CD8-positive, alpha-beta memory T cell (primary cell): ENCODE data around the gene BMPR1B. TPM values are rescaled to one million over a fixed set of nuclear protein-coding genes. Genes with fewer than 3 reads are reported as not detected.
"Not testable (repeated sequence)": the region's sequence is repeated elsewhere in the genome, so short reads cannot be mapped to it uniquely, and the experiment has no call there.

ENCODE experiments used
- CTCF ChIA-PET: fragments of 350-600 bp; sonication (Branson Sonifier 250); formaldehyde crosslinking; loops from one replicate; lab custom pipeline; 2021; ENCODE audit warnings: antibody characterized with exemption; lab: Charles Lee
- POLR2A ChIA-PET: fragments of 350-600 bp; sonication (Branson Sonifier 250); formaldehyde crosslinking; loops from one replicate; lab custom pipeline; 2021; ENCODE audit warnings: antibody characterized with exemption; lab: Charles Lee
- DNase-seq, 5 donors: peaks; one replicate each; pipeline versions ENCODE4 v3.0.0 to v3.0.0-alpha.2; 2020 to 2022; ENCODE audit warnings: mixed read lengths in 1 of 5
- H3K27ac ChIP-seq: one replicate; pipeline ENCODE4 v1.7.0; 2013; ENCODE audit warnings: low read depth, mild to moderate bottlenecking, low read length, moderate library complexity
- H3K27me3 ChIP-seq: 2 replicates; pipeline ENCODE4 v1.7.0; 2013; ENCODE audit warnings: low read length, mild to moderate bottlenecking; ENCODE audit not compliant: insufficient read depth, poor library complexity, severe bottlenecking
- H3K36me3 ChIP-seq: 2 replicates; pipeline ENCODE4 v1.7.0; 2013; ENCODE audit warnings: mild to moderate bottlenecking, low read length, moderate library complexity; ENCODE audit not compliant: insufficient read depth
- H3K4me1 ChIP-seq: 2 replicates; pipeline ENCODE4 v1.7.0; 2013; ENCODE audit warnings: mild to moderate bottlenecking, low read length, moderate library complexity; ENCODE audit not compliant: insufficient read depth
- H3K4me3 ChIP-seq: 2 replicates; pipeline ENCODE4 v1.7.0; 2013; ENCODE audit warnings: mild to moderate bottlenecking, low read length
- H3K9me3 ChIP-seq: 2 replicates; pipeline ENCODE4 v1.7.0; 2013; ENCODE audit warnings: mild to moderate bottlenecking, low read length
- H3K27ac Mint-ChIP-seq, 8 donors: one replicate each; pipeline ENCODE4 v1.8.0; 2020 to 2021; ENCODE audit warnings: mixed read lengths in 8 of 8, mild to moderate bottlenecking in 6 of 8, inconsistent platforms in 3 of 8, moderate library complexity in 3 of 8
- H3K27me3 Mint-ChIP-seq, 2 donors: one replicate each; pipeline ENCODE4 v1.8.0; 2020 to 2021; ENCODE audit warnings: mixed read lengths in 2 of 2, mild to moderate bottlenecking in 1 of 2, moderate library complexity in 1 of 2
- H3K36me3 Mint-ChIP-seq, 3 donors: one replicate each; pipeline ENCODE4 v1.8.0; 2020 to 2021; ENCODE audit warnings: mixed read lengths in 3 of 3, inconsistent platforms in 1 of 3, mild to moderate bottlenecking in 1 of 3
- H3K4me1 Mint-ChIP-seq, 3 donors: one replicate each; pipeline ENCODE4 v1.8.0; 2020 to 2021; ENCODE audit warnings: mixed read lengths in 3 of 3, inconsistent platforms in 1 of 3, mild to moderate bottlenecking in 1 of 3
- H3K4me3 Mint-ChIP-seq, 7 donors: one replicate each; pipeline ENCODE4 v1.8.0; 2020 to 2021; ENCODE audit warnings: mixed read lengths in 7 of 7, mild to moderate bottlenecking in 6 of 7, moderate library complexity in 4 of 7, inconsistent platforms in 2 of 7
- H3K9me3 Mint-ChIP-seq, 5 donors: one replicate each; pipeline ENCODE4 v1.8.0; 2020 to 2022; ENCODE audit warnings: mixed read lengths in 5 of 5, mild to moderate bottlenecking in 3 of 5, moderate library complexity in 2 of 5, inconsistent platforms in 1 of 5
- polyA plus RNA-seq: library from polyadenylated mRNA; unstranded; fragments of 300-500 nt; fragmentation: Illumina TruSeq; gene quantifications from one replicate; pipeline ENCODE4 v1.2.3, GENCODE V29; 2021
- total RNA-seq, 2 experiments: library from RNA; stranded (reverse); gene quantifications; one replicate each; pipeline ENCODE4 v1.2.3, GENCODE V29; 2021

Gene BMPR1B
- total and polyA plus RNA-seq, 3 experiments from 2014 or later = 0.14 TPM; not detected in 2

GRCh38 chr4:94827481-94828110 lies 69.8 kb downstream of the BMPR1B start:
- H3K4me1 Mint-ChIP-seq = no peaks in the 10 kb centered on the region
- no peak overlapping the region for H3K4me3 Mint-ChIP-seq
- Histone ChIP-seq H3K27ac (no peak overlapping the region), H3K36me3 (no peaks in the 10 kb centered on the region), H3K27me3 (no peaks in the 10 kb centered on the region), H3K4me1 (no peaks in the 10 kb centered on the region), H3K9me3 (no peaks in the 10 kb centered on the region), H3K4me3 (no peak overlapping the region)
- peaks cover 0 to 2% (median 0%) of the 10 kb centered on the region in 5 donors for H3K9me3 Mint-ChIP-seq
- no peaks in the 10 kb centered on the region for H3K36me3 Mint-ChIP-seq
- no peak overlapping the region for H3K27ac Mint-ChIP-seq
- H3K27me3 Mint-ChIP-seq = peaks cover 0 to 4% of the 10 kb centered on the region in 2 donors
- CTCF ChIA-PET = no interaction called here
- POLR2A ChIA-PET = no interaction called here
- no peak for DNase-seq

- H3K27ac Mint-ChIP-seq = no peak overlapping the region
- no peak overlapping the region for H3K4me3 Mint-ChIP-seq
- no peaks in the 10 kb centered on the region for H3K9me3 ChIP-seq
- H3K4me3 ChIP-seq = no peak overlapping the region
- H3K27ac ChIP-seq = no peak overlapping the region
- no peak for DNase-seq
- H3K4me1 ChIP-seq = no peaks in the 10 kb centered on the region
- H3K36me3 Mint-ChIP-seq = no peaks in the 10 kb centered on the region
- H3K27me3 Mint-ChIP-seq = peaks cover 0 to 4% of the 10 kb centered on the region in 2 donors
- no peaks in the 10 kb centered on the region for H3K36me3 ChIP-seq
- no peaks in the 10 kb centered on the region for H3K4me1 Mint-ChIP-seq
- no peaks in the 10 kb centered on the region for H3K27me3 ChIP-seq
- H3K9me3 Mint-ChIP-seq = peaks cover 0 to 2% (median 0%) of the 10 kb centered on the region in 5 donors
- CTCF ChIA-PET = no interaction called here
- POLR2A ChIA-PET = no interaction called here
Observed at GRCh38 chr4:94828882-94829281, 71.1 kb downstream of the BMPR1B start.

- Histone ChIP-seq H3K36me3 (no peaks in the 10 kb centered on the region), H3K9me3 (no peaks in the 10 kb centered on the region), H3K27ac (no peak overlapping the region), H3K27me3 (no peaks in the 10 kb centered on the region), H3K4me3 (no peak overlapping the region), H3K4me1 (no peaks in the 10 kb centered on the region)
- ChIA-PET POLR2A (no interaction called here), CTCF (no interaction called here)
- Mint-ChIP-seq H3K4me1 (no peaks in the 10 kb centered on the region), H3K27ac (no peak overlapping the region), H3K9me3 (no peaks in the 10 kb centered on the region), H3K36me3 (no peaks in the 10 kb centered on the region), H3K4me3 (no peak overlapping the region), H3K27me3 (no peaks in the 10 kb centered on the region)
- no peak for DNase-seq
Observed at GRCh38 chr4:94831607-94832006, 73.9 kb downstream of the BMPR1B start.

- H3K4me1 Mint-ChIP-seq, H3K27me3 ChIP-seq, H3K36me3 Mint-ChIP-seq, H3K9me3 ChIP-seq, H3K9me3 Mint-ChIP-seq, H3K36me3 ChIP-seq, POLR2A ChIA-PET, H3K27ac ChIP-seq, DNase-seq, H3K27me3 Mint-ChIP-seq, H3K27ac Mint-ChIP-seq, H3K4me1 ChIP-seq, H3K4me3 Mint-ChIP-seq, CTCF ChIA-PET, H3K4me3 ChIP-seq: not testable (repeated sequence)
Observed at GRCh38 chr4:94832329-94832728, 74.6 kb downstream of the BMPR1B start.

- Mint-ChIP-seq H3K36me3 (no peaks in the 10 kb centered on the region), H3K4me1 (no peaks in the 10 kb centered on the region), H3K27me3 (no peaks in the 10 kb centered on the region), H3K9me3 (no peaks in the 10 kb centered on the region), H3K4me3 (no peak overlapping the region), H3K27ac (no peak overlapping the region)
- no peak for DNase-seq
- Histone ChIP-seq H3K4me3 (no peak overlapping the region), H3K36me3 (no peaks in the 10 kb centered on the region), H3K4me1 (no peaks in the 10 kb centered on the region), H3K27ac (no peak overlapping the region), H3K9me3 (no peaks in the 10 kb centered on the region), H3K27me3 (no peaks in the 10 kb centered on the region)
- POLR2A ChIA-PET = no interaction called here
- CTCF ChIA-PET = no interaction called here
Observed at GRCh38 chr4:94833394-94833793, 75.6 kb downstream of the BMPR1B start.

- Mint-ChIP-seq H3K9me3 (no peaks in the 10 kb centered on the region), H3K27me3 (no peaks in the 10 kb centered on the region), H3K36me3 (no peaks in the 10 kb centered on the region), H3K27ac (no peak overlapping the region), H3K4me3 (no peak overlapping the region), H3K4me1 (no peaks in the 10 kb centered on the region)
- ChIA-PET POLR2A (no interaction called here), CTCF (no interaction called here)
- Histone ChIP-seq H3K27me3 (no peaks in the 10 kb centered on the region), H3K4me1 (no peaks in the 10 kb centered on the region), H3K27ac (no peak overlapping the region), H3K9me3 (no peaks in the 10 kb centered on the region), H3K4me3 (no peak overlapping the region), H3K36me3 (no peaks in the 10 kb centered on the region)
- no peak for DNase-seq
Observed at GRCh38 chr4:94834501-94834900, 76.7 kb downstream of the BMPR1B start.

GRCh38 chr4:94841166-94841863 lies 83.6 kb downstream of the BMPR1B start:
- H3K36me3 Mint-ChIP-seq, CTCF ChIA-PET: not testable (repeated sequence)

GRCh38 chr4:94841864-94842221 lies 84.1 kb downstream of the BMPR1B start:
- H3K36me3 ChIP-seq = no peaks in the 10 kb centered on the region
- no peak overlapping the region for H3K27ac ChIP-seq
- H3K4me3 ChIP-seq = no peak overlapping the region
- no peaks in the 10 kb centered on the region for H3K27me3 ChIP-seq
- H3K4me3 Mint-ChIP-seq = no peak overlapping the region
- ChIA-PET CTCF (no interaction called here), POLR2A (no interaction called here)
- peaks cover 0 to 2% of the 10 kb centered on the region in 2 donors for H3K27me3 Mint-ChIP-seq
- no peak for DNase-seq
- H3K27ac Mint-ChIP-seq = no peak overlapping the region
- H3K4me1 Mint-ChIP-seq = no peaks in the 10 kb centered on the region
- no peaks in the 10 kb centered on the region for H3K36me3 Mint-ChIP-seq
- peaks cover 0 to 7% (median 0%) of the 10 kb centered on the region in 5 donors for H3K9me3 Mint-ChIP-seq
- no peaks in the 10 kb centered on the region for H3K4me1 ChIP-seq
- H3K9me3 ChIP-seq = no peaks in the 10 kb centered on the region

More at GRCh38 chr4:94841166-94841863, 83.6 kb downstream of the BMPR1B start:
- H3K27me3 ChIP-seq, POLR2A ChIA-PET, H3K4me1 Mint-ChIP-seq, H3K4me1 ChIP-seq, DNase-seq, H3K27ac Mint-ChIP-seq, H3K4me3 Mint-ChIP-seq, H3K9me3 ChIP-seq, H3K36me3 ChIP-seq, H3K27ac ChIP-seq, H3K4me3 ChIP-seq, H3K27me3 Mint-ChIP-seq, H3K9me3 Mint-ChIP-seq: not testable (repeated sequence)
